Inferior parietal cortex (tissue), 1 donor: Measurements from ENCODE around the gene RCE1.
A peak's percentile ranks its signal among the peaks of the same experiment; 100 is the strongest.

Experiments
- DNase-seq: peaks from one replicate; pipeline ENCODE4 v3.0.0-alpha.2; 2016; ENCODE audit errors: extremely low spot score

Gene RCE1

GRCh38 chr11:66886671-66887221, 43.5 kb downstream of the RCE1 start:
- DNase-seq: no peak

GRCh38 chr11:66887526-66887925, 44.3 kb downstream of the RCE1 start:
- no peak for DNase-seq

DNA sequence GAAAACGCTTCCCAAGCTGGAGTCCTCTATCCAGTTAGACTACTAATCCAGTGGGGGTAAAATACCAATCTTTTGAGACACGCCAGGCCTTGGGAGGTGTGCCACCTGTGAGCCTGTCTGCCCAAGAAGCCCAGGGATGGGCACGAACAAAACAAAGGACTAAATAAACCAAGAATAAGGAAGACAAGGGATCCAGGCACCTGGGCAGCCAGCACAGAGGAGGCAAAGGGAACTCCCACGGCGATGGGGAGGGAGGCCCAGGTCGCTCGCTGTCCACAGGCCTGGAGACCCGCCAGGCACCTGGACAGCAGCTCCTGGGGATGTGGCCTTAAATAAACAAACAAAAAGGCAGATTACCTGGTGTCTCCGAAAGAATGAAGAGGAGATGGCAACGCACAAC, 45.0 kb downstream of the RCE1 start:
- no peak for DNase-seq

DNA sequence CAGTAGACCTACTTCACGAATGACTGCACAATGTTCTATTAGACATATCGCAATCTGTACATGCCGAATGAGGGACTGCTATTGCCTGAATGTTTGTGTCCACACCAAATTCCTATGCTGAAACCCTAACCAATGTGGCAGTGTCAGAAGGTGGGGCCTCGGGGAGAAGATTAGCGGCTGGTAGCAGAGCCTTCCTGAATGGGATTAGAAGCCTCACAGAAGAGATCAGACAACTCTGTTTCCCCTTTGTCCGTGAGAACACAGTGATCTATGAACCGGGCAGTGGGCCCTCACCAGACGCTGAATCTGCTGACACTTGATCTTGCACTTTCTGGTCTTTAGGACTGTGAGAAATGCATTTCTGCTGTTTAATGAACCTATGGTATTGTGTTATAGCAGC, 46.7 kb downstream of the RCE1 start:
- no peak for DNase-seq

- peak; percentile 55 for DNase-seq
Measured at GRCh38 chr11:66891851-66892660, 48.8 kb downstream of the RCE1 start.

- no peak for DNase-seq
Measured at GRCh38 chr11:66892911-66893310, 49.7 kb downstream of the RCE1 start.

DNA sequence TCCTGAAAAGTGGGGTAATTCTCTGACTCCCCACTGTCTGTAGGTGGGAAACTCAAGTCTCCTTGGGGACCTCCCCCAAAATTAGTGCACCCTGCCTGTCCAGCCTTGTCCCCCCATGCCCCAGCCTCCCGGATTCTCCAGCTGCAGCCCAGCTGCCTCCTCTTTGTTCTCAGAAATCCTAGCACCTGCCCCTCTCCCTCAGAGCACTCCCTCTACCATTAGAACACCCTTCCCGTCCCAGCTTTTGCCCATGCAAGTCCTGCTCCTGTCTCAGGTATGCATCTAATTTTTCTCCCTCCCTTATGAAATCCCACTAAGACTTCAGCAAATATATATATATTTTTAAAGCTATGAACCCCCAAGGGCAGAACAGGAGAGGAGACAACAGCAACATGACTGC, 50.9 kb downstream of the RCE1 start:
- no peak for DNase-seq
